22Rv1 (cell line): ENCODE data around the gene MLH1.

ENCODE experiments used
- CTCF ChIP-seq: fragments of 450-650 bp; IDR thresholded peaks from 2 replicates; pipeline ENCODE4 v1.5.1; 2017; ENCODE audit warnings: mild to moderate bottlenecking
- ZFX ChIP-seq: fragments of 450-650 bp; IDR thresholded peaks from 2 replicates; pipeline ENCODE4 v1.6.1; 2017; ENCODE audit warnings: antibody characterized with exemption, borderline replicate concordance

- TF ChIP-seq CTCF (no peak), ZFX (no peak)
Measured at GRCh38 chr3:37037352-37037751, 44.0 kb downstream of the MLH1 start.
